Measurements from ENCODE around the gene LRIG1. TPM values are rescaled to one million over a fixed set of nuclear protein-coding genes. Genes with fewer than 3 reads are reported as not detected.

LRIG1 gene
- total and polyA plus RNA-seq, 2 of the 8 experiments (the other 6 are each of a cell fraction or from before 2014, with no cell fraction given): 78.1 to 88.7 TPM

- no peak for TF ChIP-seq EZH2 (IDR thresholded peaks at IDR 0.05; ENCODE audit: low read depth, low read length, severe bottlenecking)
- TF ChIP-seq ASH2L (IDR thresholded peaks at IDR 0.05; ENCODE audit: low read length): no peak
- no peak for TF ChIP-seq SRF (IDR thresholded peaks at IDR 0.05; ENCODE audit: low read depth, low read length)
- TF ChIP-seq JUND (IDR thresholded peaks at IDR 0.05; ENCODE audit: low read length): no peak
- no peak for TF ChIP-seq CHD1 (IDR thresholded peaks at IDR 0.05; ENCODE audit: low read depth, low read length)
- no peak for TF ChIP-seq YY1 (IDR thresholded peaks at IDR 0.05; ENCODE audit: low read depth, low read length)
- TF ChIP-seq, protein P1, sequence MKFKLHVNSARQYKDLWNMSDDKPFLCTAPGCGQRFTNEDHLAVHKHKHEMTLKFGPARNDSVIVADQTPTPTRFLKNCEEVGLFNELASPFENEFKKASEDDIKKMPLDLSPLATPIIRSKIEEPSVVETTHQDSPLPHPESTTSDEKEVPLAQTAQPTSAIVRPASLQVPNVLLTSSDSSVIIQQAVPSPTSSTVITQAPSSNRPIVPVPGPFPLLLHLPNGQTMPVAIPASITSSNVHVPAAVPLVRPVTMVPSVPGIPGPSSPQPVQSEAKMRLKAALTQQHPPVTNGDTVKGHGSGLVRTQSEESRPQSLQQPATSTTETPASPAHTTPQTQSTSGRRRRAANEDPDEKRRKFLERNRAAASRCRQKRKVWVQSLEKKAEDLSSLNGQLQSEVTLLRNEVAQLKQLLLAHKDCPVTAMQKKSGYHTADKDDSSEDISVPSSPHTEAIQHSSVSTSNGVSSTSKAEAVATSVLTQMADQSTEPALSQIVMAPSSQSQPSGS (IDR thresholded peaks at IDR 0.05; ENCODE audit: low read length): no peak
Observed at GRCh38 chr3:66404903-66405700, 95.7 kb downstream of the LRIG1 start (continued).
